ENCODE data around the gene INF2. TPM values are rescaled to one million over a fixed set of nuclear protein-coding genes. Genes with fewer than 3 reads are reported as not detected.
A peak's percentile ranks its signal among the peaks of the same experiment; 100 is the strongest.
"Not testable (repeated sequence)": the region's sequence is repeated elsewhere in the genome, so short reads cannot be mapped to it uniquely, and the experiment has no call there.

INF2 gene
- polyA plus RNA-seq, 2 donors, result 26.6 to 41.9 TPM

DNA sequence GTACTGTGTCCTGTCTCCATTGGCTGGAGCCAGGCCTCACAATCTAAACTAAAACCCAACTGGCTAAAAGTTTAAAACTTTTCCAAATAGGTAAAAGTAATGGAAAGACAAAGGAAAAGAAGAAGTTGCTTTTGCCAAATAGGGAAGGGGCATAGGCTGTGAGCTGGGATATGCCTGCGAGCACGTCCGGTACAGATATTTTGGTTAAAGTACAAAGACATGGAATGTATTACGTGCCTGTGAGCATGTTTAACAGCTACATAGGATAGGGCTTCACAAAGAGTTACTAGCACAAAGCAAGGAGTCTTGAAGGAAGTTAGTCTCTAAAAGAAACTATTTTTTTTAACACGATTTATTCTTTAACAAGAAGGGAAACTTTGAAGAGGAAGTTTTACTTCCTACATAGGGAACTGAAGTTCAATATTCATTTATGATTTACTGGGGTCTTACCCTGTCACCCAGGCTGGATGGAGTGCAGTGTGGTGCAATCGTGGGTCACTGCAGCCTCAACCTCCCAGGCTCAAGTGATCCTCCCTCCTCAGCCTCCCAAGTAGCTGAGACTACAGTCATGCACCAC lies 41.9 kb upstream of the INF2 start:
- Histone ChIP-seq H3K27ac (ENCODE audit: low read depth in 2 of 2, low read length in 1 of 2) (no peak overlapping the region), H3K27me3 (ENCODE audit: control insufficient read depth in 1 of 2, insufficient read depth in 2 of 2, low read length in 2 of 2) (no peaks in the 10 kb centered on the region), H3K9me3 (ENCODE audit: control insufficient read depth in 2 of 2, insufficient read depth in 1 of 2, low read depth in 1 of 2, low read length in 1 of 2) (peaks cover 0 to 2% of the 10 kb centered on the region in 2 donors), H3K4me3 (ENCODE audit: low read depth in 1 of 2, low read length in 2 of 2) (no peak overlapping the region), H3K4me1 (ENCODE audit: control insufficient read depth in 2 of 2, insufficient read depth in 2 of 2, low read length in 1 of 2) (peaks cover 0 to 3% of the 10 kb centered on the region in 2 donors), H3K36me3 (ENCODE audit: control insufficient read depth in 2 of 2, insufficient read depth in 2 of 2, low read length in 1 of 2) (no peaks in the 10 kb centered on the region)
- 69 to 71% methylated on average over 6 of the region's 6 CpGs for WGBS, 2 donors

DNA sequence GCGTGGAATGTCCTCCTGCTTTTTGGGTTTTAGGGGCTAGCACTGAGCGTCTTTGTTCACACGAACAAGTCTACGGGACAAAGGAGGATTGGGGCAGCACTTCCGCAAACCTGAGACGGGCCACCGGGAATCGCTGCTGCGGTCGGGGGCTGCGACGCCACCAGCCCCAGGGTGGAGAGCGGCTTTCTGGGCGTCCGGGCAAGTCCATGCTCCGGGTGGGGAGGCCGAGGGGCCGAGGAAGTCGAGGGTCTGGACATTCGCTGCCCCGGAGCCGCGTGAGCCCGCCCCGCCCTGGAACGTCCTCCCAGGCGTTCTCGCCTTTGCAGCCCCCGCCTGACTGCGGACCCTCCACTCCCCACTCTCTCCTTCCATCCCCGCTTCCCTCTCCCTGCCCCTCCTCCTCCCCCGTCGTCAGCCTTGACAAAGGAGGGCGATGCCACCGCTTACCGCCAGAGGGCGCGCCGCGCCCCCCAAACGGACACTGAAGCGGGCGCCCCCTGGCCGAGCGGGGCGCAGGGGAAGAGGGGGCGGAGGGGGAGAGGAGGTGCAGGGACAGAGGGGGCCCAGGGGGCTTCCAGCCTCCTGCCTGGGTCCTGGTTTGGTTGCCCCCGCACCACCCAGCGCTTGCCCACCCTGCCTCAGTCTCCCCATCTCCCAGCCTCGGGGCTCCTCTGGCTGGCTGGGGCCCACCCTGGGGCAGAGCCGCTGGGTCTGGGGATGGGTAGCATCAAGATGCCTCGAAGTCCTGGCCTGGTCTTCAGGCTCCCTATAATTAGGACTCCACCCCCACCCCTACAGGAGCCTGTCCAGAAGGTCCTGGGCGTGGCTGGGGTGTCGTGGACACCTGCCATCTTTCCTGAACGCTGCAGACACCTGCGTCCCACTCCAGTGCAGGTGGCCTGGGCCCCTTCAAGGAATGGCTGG lies 39.1 kb upstream of the INF2 start:
- no peaks in the 10 kb centered on the region for H3K36me3 ChIP-seq (ENCODE audit: control insufficient read depth in 2 of 2, insufficient read depth in 2 of 2, low read length in 1 of 2)
- H3K4me1 ChIP-seq (ENCODE audit: control insufficient read depth in 2 of 2, insufficient read depth in 2 of 2, low read length in 1 of 2), result peaks cover 0 to 3% of the 10 kb centered on the region in 2 donors
- peak overlapping the region in 1 of 2 donors; percentile 18 for H3K4me3 ChIP-seq (ENCODE audit: low read depth in 1 of 2, low read length in 2 of 2)

GRCh38 chr14:104650981-104651875 lies 38.2 kb upstream of the INF2 start:
- Histone ChIP-seq H3K36me3 (ENCODE audit: control insufficient read depth in 2 of 2, insufficient read depth in 2 of 2, low read length in 1 of 2) (no peaks in the 10 kb centered on the region), H3K4me1 (ENCODE audit: control insufficient read depth in 2 of 2, insufficient read depth in 2 of 2, low read length in 1 of 2) (peaks cover 0 to 3% of the 10 kb centered on the region in 2 donors), H3K27ac (ENCODE audit: low read depth in 2 of 2, low read length in 1 of 2) (no peak overlapping the region), H3K9me3 (ENCODE audit: control insufficient read depth in 2 of 2, insufficient read depth in 1 of 2, low read depth in 1 of 2, low read length in 1 of 2) (peaks cover 0 to 6% of the 10 kb centered on the region in 2 donors), H3K27me3 (ENCODE audit: control insufficient read depth in 1 of 2, insufficient read depth in 2 of 2, low read length in 2 of 2) (no peaks in the 10 kb centered on the region), H3K4me3 (ENCODE audit: low read depth in 1 of 2, low read length in 2 of 2) (no peak overlapping the region)
- WGBS, 2 donors, result 83 to 87% methylated on average over 24 of the region's 24 CpGs

More for the DNA sequence above, 39.1 kb upstream of the INF2 start:
- Histone ChIP-seq H3K27me3 (ENCODE audit: control insufficient read depth in 1 of 2, insufficient read depth in 2 of 2, low read length in 2 of 2) (no peaks in the 10 kb centered on the region), H3K9me3 (ENCODE audit: control insufficient read depth in 2 of 2, insufficient read depth in 1 of 2, low read depth in 1 of 2, low read length in 1 of 2) (peaks cover 0 to 2% of the 10 kb centered on the region in 2 donors), H3K27ac (ENCODE audit: low read depth in 2 of 2, low read length in 1 of 2) (no peak overlapping the region)
- 7 to 10% methylated on average over 34 to 56 of the region's 56 CpGs for WGBS, 2 donors

DNA sequence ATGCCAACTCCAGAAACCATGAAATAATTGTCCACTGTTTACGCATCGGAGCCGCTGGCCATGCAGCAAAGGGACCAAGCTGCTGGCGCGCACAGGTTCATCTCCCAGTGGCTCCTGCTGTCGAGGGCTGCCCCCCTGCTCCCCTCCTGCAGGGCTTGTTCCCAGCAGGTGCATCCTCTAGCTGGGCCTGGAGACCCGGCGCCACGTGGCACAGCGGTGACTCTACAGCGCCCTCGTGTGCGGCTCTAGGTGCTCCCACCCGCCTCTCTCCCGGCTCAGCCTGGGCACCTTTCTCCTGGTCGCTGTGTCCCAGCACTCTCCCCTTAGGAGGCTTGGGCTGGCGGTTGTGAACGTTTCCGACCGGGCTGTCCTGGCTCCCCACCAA lies 37.5 kb upstream of the INF2 start:
- Histone ChIP-seq H3K27ac (ENCODE audit: low read depth in 2 of 2, low read length in 1 of 2) (no peak overlapping the region), H3K36me3 (ENCODE audit: control insufficient read depth in 2 of 2, insufficient read depth in 2 of 2, low read length in 1 of 2) (no peaks in the 10 kb centered on the region), H3K4me3 (ENCODE audit: low read depth in 1 of 2, low read length in 2 of 2) (no peak overlapping the region), H3K27me3 (ENCODE audit: control insufficient read depth in 1 of 2, insufficient read depth in 2 of 2, low read length in 2 of 2) (no peaks in the 10 kb centered on the region), H3K9me3 (ENCODE audit: control insufficient read depth in 2 of 2, insufficient read depth in 1 of 2, low read depth in 1 of 2, low read length in 1 of 2) (peaks cover 0 to 6% of the 10 kb centered on the region in 2 donors), H3K4me1 (ENCODE audit: control insufficient read depth in 2 of 2, insufficient read depth in 2 of 2, low read length in 1 of 2) (peaks cover 0 to 3% of the 10 kb centered on the region in 2 donors)
- 84 to 86% methylated on average over 20 of the region's 20 CpGs for WGBS, 2 donors

DNA sequence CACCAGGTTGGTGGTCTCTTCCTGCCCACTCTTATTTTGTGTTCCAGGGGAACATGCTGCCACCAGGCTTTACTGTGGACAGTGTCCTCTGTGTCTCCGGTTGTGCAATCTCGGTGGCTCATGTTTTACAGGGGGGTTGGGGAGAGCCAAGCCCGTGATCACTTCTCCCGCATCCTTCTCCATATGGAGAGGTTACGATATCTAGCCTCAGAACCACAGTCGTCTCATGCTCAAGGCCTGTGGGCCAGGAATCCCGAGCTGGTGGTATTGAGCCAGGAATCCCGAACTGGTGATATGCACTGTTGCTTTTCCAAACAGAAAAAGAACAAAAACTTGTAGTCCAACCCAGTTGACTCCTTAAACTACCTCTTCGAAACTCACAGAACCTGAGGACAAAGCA lies 37.0 kb upstream of the INF2 start:
- WGBS, 2 donors, result 94% methylated on average over 9 of the region's 9 CpGs
- Histone ChIP-seq H3K9me3 (ENCODE audit: control insufficient read depth in 2 of 2, insufficient read depth in 1 of 2, low read depth in 1 of 2, low read length in 1 of 2) (peaks cover 0 to 6% of the 10 kb centered on the region in 2 donors), H3K4me3 (ENCODE audit: low read depth in 1 of 2, low read length in 2 of 2) (no peak overlapping the region), H3K36me3 (ENCODE audit: control insufficient read depth in 2 of 2, insufficient read depth in 2 of 2, low read length in 1 of 2) (no peaks in the 10 kb centered on the region), H3K27ac (ENCODE audit: low read depth in 2 of 2, low read length in 1 of 2) (no peak overlapping the region), H3K27me3 (ENCODE audit: control insufficient read depth in 1 of 2, insufficient read depth in 2 of 2, low read length in 2 of 2) (no peaks in the 10 kb centered on the region), H3K4me1 (ENCODE audit: control insufficient read depth in 2 of 2, insufficient read depth in 2 of 2, low read length in 1 of 2) (peaks cover 0 to 3% of the 10 kb centered on the region in 2 donors)

DNA sequence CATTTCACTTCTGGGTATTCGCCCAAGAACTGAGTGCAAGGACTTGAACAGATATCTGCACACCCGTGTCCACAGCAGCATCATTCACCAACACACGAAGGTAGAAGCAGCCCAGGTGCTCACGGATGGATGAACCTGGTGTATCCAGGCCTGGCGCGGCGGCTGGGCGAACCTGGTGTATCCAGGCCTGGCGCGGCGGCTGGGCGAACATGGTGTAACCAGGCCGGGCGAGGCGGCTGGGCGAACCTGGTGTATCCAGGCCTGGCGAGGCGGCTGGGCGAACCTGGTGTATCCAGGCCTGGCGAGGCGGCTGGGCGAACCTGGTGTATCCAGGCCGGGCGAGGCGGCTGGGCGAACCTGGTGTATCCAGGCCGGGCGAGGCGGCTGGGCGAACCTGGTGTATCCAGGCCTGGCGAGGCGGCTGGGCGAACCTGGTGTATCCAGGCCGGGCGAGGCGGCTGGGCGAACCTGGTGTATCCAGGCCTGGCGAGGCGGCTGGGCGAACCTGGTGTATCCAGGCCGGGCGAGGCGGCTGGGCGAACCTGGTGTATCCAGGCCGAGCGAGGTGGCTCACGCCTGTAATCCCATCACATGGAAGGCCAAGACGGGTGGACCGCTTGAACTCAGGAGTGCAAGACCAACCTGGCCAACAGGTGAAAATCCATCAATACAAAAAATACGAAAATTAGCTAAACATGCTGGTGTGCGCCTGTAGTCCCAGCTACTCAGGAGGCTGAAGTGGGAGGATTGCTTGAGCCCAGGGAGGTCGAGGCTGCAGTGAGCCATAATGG lies 36.1 kb upstream of the INF2 start:
- WGBS, 2 donors, result 95% methylated on average over 38 to 52 of the region's 52 CpGs
- not testable (repeated sequence) for H3K4me1 ChIP-seq (ENCODE audit: control insufficient read depth in 2 of 2, insufficient read depth in 2 of 2, low read length in 1 of 2); H3K9me3 ChIP-seq (ENCODE audit: control insufficient read depth in 2 of 2, insufficient read depth in 1 of 2, low read depth in 1 of 2, low read length in 1 of 2); H3K36me3 ChIP-seq (ENCODE audit: control insufficient read depth in 2 of 2, insufficient read depth in 2 of 2, low read length in 1 of 2); H3K27me3 ChIP-seq (ENCODE audit: control insufficient read depth in 1 of 2, insufficient read depth in 2 of 2, low read length in 2 of 2); H3K4me3 ChIP-seq (ENCODE audit: low read depth in 1 of 2, low read length in 2 of 2); H3K27ac ChIP-seq (ENCODE audit: low read depth in 2 of 2, low read length in 1 of 2)

DNA sequence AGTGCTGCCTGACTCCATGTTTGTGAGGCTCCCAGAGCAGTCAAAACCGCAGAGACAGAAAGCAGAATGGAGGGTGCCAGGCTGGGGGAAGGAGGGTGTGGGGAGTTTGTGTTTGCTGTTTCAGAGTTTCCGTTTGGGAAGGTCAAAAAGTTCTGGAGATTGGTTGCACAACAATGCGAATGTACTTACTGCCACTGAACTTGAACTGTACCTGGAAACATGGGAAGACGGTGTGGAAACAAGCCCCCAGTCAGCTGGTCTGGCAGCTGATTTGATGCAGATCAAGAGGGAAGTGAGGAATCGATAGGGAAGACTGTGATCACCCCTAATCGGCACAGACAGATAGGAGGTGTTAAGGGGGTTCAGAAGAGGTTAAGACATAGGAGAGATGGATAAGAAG lies 35.3 kb upstream of the INF2 start:
- peaks cover 0 to 6% of the 10 kb centered on the region in 2 donors for H3K9me3 ChIP-seq (ENCODE audit: control insufficient read depth in 2 of 2, insufficient read depth in 1 of 2, low read depth in 1 of 2, low read length in 1 of 2)
- no peaks in the 10 kb centered on the region for H3K36me3 ChIP-seq (ENCODE audit: control insufficient read depth in 2 of 2, insufficient read depth in 2 of 2, low read length in 1 of 2)
- no peak overlapping the region for H3K4me3 ChIP-seq (ENCODE audit: low read depth in 1 of 2, low read length in 2 of 2)
- H3K27ac ChIP-seq (ENCODE audit: low read depth in 2 of 2, low read length in 1 of 2), result no peak overlapping the region
- no peaks in the 10 kb centered on the region for H3K27me3 ChIP-seq (ENCODE audit: control insufficient read depth in 1 of 2, insufficient read depth in 2 of 2, low read length in 2 of 2)
- peaks cover 0 to 3% of the 10 kb centered on the region in 2 donors for H3K4me1 ChIP-seq (ENCODE audit: control insufficient read depth in 2 of 2, insufficient read depth in 2 of 2, low read length in 1 of 2)
- 80 to 89% methylated on average over 6 of the region's 6 CpGs for WGBS, 2 donors

DNA sequence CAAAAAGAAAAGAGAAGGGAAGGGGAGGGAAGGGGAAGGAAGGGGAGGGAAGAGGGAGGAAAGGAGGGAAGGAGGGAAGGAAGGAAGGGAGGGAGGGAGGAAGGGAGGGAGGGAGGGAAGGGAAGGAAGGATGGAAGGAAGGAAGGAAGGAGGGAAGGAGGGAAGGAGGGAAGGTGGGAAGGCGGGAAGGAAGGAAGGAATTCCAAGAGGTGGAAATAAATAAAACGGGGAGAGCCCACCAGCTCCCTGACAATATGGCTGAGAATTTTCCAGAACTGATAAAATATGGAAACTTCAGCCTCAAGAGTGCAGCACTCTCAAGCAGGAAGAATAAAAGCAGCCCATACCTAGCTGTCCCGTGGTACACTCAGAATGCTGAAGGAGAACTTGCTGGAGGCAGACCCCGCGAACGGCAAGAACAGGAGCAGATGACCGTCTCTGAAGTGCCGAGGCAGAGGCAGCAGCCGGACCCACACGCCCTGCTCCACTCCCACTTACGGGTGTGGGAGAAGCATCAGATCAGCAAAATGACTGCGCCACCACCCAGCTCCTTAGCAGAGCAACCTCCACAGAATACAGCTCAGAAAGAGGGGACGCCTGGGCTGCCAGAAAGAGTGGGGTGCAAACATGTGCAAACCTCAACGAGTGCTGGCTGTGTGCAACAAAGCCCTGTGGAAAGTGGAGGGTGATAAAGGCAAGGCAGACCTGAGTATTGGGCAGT lies 34.1 kb upstream of the INF2 start:
- H3K27me3 ChIP-seq (ENCODE audit: control insufficient read depth in 1 of 2, insufficient read depth in 2 of 2, low read length in 2 of 2), result no peaks in the 10 kb centered on the region
- H3K27ac ChIP-seq (ENCODE audit: low read depth in 2 of 2, low read length in 1 of 2), result no peak overlapping the region
- 89 to 91% methylated on average over 14 of the region's 14 CpGs for WGBS, 2 donors
- H3K36me3 ChIP-seq (ENCODE audit: control insufficient read depth in 2 of 2, insufficient read depth in 2 of 2, low read length in 1 of 2), result no peaks in the 10 kb centered on the region
- H3K4me1 ChIP-seq (ENCODE audit: control insufficient read depth in 2 of 2, insufficient read depth in 2 of 2, low read length in 1 of 2), result no peaks in the 10 kb centered on the region
- H3K4me3 ChIP-seq (ENCODE audit: low read depth in 1 of 2, low read length in 2 of 2), result no peak overlapping the region
- peaks cover 0 to 6% of the 10 kb centered on the region in 2 donors for H3K9me3 ChIP-seq (ENCODE audit: control insufficient read depth in 2 of 2, insufficient read depth in 1 of 2, low read depth in 1 of 2, low read length in 1 of 2)

Data from esophagus (tissue), 2 donors.